ENCODE measurements around the gene PRKCA. TPM values are rescaled to one million over a fixed set of nuclear protein-coding genes. Genes with fewer than 3 reads are reported as not detected.
A peak's percentile ranks its signal among the peaks of the same experiment; 100 is the strongest.

The PRKCA gene
- total and polyA plus RNA-seq, 9 of the 15 experiments (the other 6 are each of a cell fraction or from before 2014, with no cell fraction given): 3.2 to 33.0 (median 17.8) TPM

GRCh38 chr17:66310528-66311148 is 8.2 kb downstream of the PRKCA start:
- no peaks in the 10 kb centered on the region for H3K27me3 ChIP-seq (ENCODE audit: control insufficient read depth in 2 of 2, insufficient read depth in 2 of 2, low read length in 2 of 2)
- no peak overlapping the region for H3K27ac ChIP-seq (ENCODE audit: extremely low read depth, low read depth, low read length)
- in situ Hi-C loops (cut with MboI): no loop called here
- peaks cover 3% of the 10 kb centered on the region in 2 experiments; a peak in 1 of 5 replicates for H3K4me1 ChIP-seq (replicated peaks in 1 of 2; ENCODE audit: control insufficient read depth in 2 of 2, insufficient read depth in 2 of 2, low read length in 2 of 2)
- H3K4me3 ChIP-seq: no peak overlapping the region
- ATAC-seq: peak; percentile 85
- peak in 3 of 4 experiments; percentile 19 to 50 (median 21) for DNase-seq (ENCODE audit: extremely low read depth in 1 of 4, low spot score in 3 of 4)
- H3K4me2 ChIP-seq (ENCODE audit: insufficient read depth, low read length): no peak overlapping the region
- POLR2A ChIA-PET: interaction anchor here (0.7 to 1.3 kb wide), 4 partner anchors 10 to 24 kb away, joined by 3 to 7 read pairs (median 3); no protein-coding TSS in a partner anchor
- 78% methylated on average over 7 of the region's 7 CpGs for whole genome bisulfite sequencing (ENCODE audit: insufficient coverage, low coverage, missing lambda C conversion rate)
- no peaks in the 10 kb centered on the region for H3K9me3 ChIP-seq (replicated peaks; ENCODE audit: control insufficient read depth, insufficient read depth, low read depth, low read length)
- intact Hi-C loops (cut with micrococcal nuclease): no loop called here
- no peaks in the 10 kb centered on the region for H4K20me1 ChIP-seq (replicated peaks; ENCODE audit: control insufficient read depth, insufficient read depth, low read length)
- no peak overlapping the region for H2AFZ ChIP-seq (ENCODE audit: low read depth, low read length)
- no TSS peak for BruUV-seq (replicated peaks)
- H3K36me3 ChIP-seq (ENCODE audit: control insufficient read depth, insufficient read depth, low read length): peaks cover 52% of the 10 kb centered on the region
- peaks cover 34% of the 10 kb centered on the region for H3K79me2 ChIP-seq (ENCODE audit: control insufficient read depth, insufficient read depth, low read length)
- CTCF ChIA-PET (ENCODE audit: low intra/inter-chr PET ratio): no interaction called here
- H3K9me1 ChIP-seq (ENCODE audit: control insufficient read depth, insufficient read depth, low read length): no peaks in the 10 kb centered on the region
- H3K9ac ChIP-seq (ENCODE audit: insufficient read depth in 1 of 2, low read depth in 2 of 2, low read length in 2 of 2): no peak overlapping the region
- FAIRE-seq: no peak
- TF ChIP-seq CGGBP1 (CRISPR knock-in tag; IDR thresholded peaks at IDR 0.05) (no peak), GATAD2B (IDR thresholded peaks at IDR 0.05; ENCODE audit: borderline replicate concordance) (no peak), ZNF263 (CRISPR knock-in tag; IDR thresholded peaks at IDR 0.05; ENCODE audit: borderline replicate concordance) (peak; percentile 52; the same call in 1 of the 2 replicates), ZBTB33 (CRISPR knock-in tag; IDR thresholded peaks at IDR 0.05) (peak; percentile 97), WHSC1 (IDR thresholded peaks at IDR 0.05; ENCODE audit: low read length) (no peak), MITF (IDR thresholded peaks at IDR 0.05) (no peak), BRF1 (IDR thresholded peaks at IDR 0.05; ENCODE audit: borderline replicate concordance, extremely low read depth, insufficient read length) (no peak), HNRNPUL1 (IDR thresholded peaks at IDR 0.05; ENCODE audit: low read length) (no peak), YBX1 (IDR thresholded peaks at IDR 0.05) (no peak), SMARCA5 (IDR thresholded peaks at IDR 0.05) (no peak), ZNF79 (CRISPR knock-in tag; IDR thresholded peaks at IDR 0.05; ENCODE audit: low read depth) (no peak), ZMIZ1 (IDR thresholded peaks at IDR 0.05; ENCODE audit: low read depth in 2 of 2, low read length in 2 of 2) (no peak), ZNF436 (CRISPR knock-in tag; IDR thresholded peaks at IDR 0.05) (no peak), NR3C1 (CRISPR knock-in tag; IDR thresholded peaks at IDR 0.05) (no peak)

Data from K562 (cell line).